A549 (cell line): ENCODE results near the gene KCNS3.

ENCODE experiments used
- CEBPB ChIP-seq, 2 experiments: fragments of >200 bp in 1 of 2; sonication (Bioruptor Twin) in 1 of 2; formaldehyde crosslinking in 1 of 2; IDR thresholded peaks; 2 replicates each; pipeline ENCODE4 v1.6.1; 2012 to 2016
- EP300 ChIP-seq, 2 experiments: fragments of >200 bp; sonication (Bioruptor Twin); formaldehyde crosslinking; IDR thresholded peaks; 2 replicates in 1 of 2; 3 replicates in 1 of 2; pipeline ENCODE4 v1.6.1; 2016 to 2017
- FOSL2 ChIP-seq, 2 experiments: fragments of 450-650 bp in 1 of 2; fragments of >200 bp in 1 of 2; sonication (Bioruptor Twin) in 1 of 2; formaldehyde crosslinking; IDR thresholded peaks; 2 replicates each; pipeline versions ENCODE4 v1.5.0 to v1.6.1; 2016 to 2020; ENCODE audit warnings: mild to moderate bottlenecking in 1 of 2, moderate library complexity in 1 of 2
- HDAC2 ChIP-seq: fragments of 200-600 bp; sonication (generic); IDR thresholded peaks from 2 replicates; pipeline ENCODE4 v1.6.1; 2016
- HOXA7 ChIP-seq: fragments of 250-450 bp; sonication (Bioruptor Pico); IDR thresholded peaks from 2 replicates; pipeline ENCODE4 v1.5.0; 2020; ENCODE audit warnings: mild to moderate bottlenecking, moderate library complexity
- JUN ChIP-seq, 2 experiments: fragments of >200 bp; sonication (Bioruptor Twin); formaldehyde crosslinking; IDR thresholded peaks; 2 replicates in 1 of 2; 3 replicates in 1 of 2; pipeline ENCODE4 v1.6.1; 2016 to 2017
- KDM5A ChIP-seq: fragments of 200-600 bp; sonication (generic); IDR thresholded peaks from 2 replicates; pipeline ENCODE4 v1.6.1; 2016; ENCODE audit warnings: antibody characterized with exemption, mild to moderate bottlenecking
- MYC ChIP-seq: IDR thresholded peaks from 2 replicates; pipeline ENCODE4 v1.6.1; 2012; ENCODE audit warnings: mild to moderate bottlenecking, inconsistent platforms, low read length, improper control_type of control experiment, borderline replicate concordance
- RCOR1 ChIP-seq: fragments of 150-350 bp; IDR thresholded peaks from 2 replicates; pipeline ENCODE4 v1.6.1; 2014; ENCODE audit warnings: antibody characterized with exemption, low read length, low read depth
- RFX5 ChIP-seq: fragments of 450-650 bp; IDR thresholded peaks from 2 replicates; pipeline ENCODE4 v1.7.1; 2014; ENCODE audit warnings: antibody characterized with exemption, mild to moderate bottlenecking, moderate library complexity
- TF ChIP-seq, protein P1 (sequence below): fragments of >200 bp; sonication (Bioruptor Twin); formaldehyde crosslinking; IDR thresholded peaks from 3 replicates; pipeline ENCODE4 v1.5.1; 2016
- TF ChIP-seq, protein P2 (sequence below): IDR thresholded peaks from 2 replicates; pipeline ENCODE4 v1.6.1; 2012
- TF ChIP-seq, protein P3 (sequence below): IDR thresholded peaks from 2 replicates; pipeline ENCODE4 v1.6.1; 2012; ENCODE audit warnings: low read depth, borderline replicate concordance

DNA sequence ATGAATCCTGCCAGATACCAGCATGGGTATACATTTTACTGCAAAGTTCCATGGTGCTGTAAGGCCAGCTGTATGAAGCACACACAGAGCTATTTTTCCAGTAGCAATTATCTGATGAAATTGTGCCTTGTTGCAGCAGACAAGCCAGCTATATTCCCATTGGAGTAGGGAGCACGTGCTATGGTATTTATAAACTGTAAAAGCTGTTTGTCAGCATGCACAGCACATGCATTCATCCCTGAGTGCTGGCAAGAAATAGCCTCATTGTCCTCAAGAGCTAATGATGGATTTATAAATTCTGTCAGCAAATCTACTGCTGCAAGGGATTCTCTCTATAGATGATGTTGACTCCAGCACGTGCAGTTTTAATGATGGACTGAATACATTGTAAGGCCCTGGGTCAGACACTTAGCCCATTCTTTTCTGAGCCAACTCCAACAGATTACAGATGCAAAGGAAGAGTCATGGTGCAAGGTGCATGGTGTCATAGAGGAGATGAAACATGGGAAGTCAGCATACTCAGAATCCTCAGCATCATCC lies 61.7 kb downstream of the KCNS3 start:
- TF ChIP-seq JUN (IDR thresholded peaks at IDR 0.05), result no peak
- TF ChIP-seq, protein P1, sequence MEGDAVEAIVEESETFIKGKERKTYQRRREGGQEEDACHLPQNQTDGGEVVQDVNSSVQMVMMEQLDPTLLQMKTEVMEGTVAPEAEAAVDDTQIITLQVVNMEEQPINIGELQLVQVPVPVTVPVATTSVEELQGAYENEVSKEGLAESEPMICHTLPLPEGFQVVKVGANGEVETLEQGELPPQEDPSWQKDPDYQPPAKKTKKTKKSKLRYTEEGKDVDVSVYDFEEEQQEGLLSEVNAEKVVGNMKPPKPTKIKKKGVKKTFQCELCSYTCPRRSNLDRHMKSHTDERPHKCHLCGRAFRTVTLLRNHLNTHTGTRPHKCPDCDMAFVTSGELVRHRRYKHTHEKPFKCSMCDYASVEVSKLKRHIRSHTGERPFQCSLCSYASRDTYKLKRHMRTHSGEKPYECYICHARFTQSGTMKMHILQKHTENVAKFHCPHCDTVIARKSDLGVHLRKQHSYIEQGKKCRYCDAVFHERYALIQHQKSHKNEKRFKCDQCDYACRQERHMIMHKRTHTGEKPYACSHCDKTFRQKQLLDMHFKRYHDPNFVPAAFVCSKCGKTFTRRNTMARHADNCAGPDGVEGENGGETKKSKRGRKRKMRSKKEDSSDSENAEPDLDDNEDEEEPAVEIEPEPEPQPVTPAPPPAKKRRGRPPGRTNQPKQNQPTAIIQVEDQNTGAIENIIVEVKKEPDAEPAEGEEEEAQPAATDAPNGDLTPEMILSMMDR, result no peak
- no peak for TF ChIP-seq FOSL2 (IDR thresholded peaks at IDR 0.05)
- TF ChIP-seq FOSL2 (CRISPR knock-in tag; IDR thresholded peaks at IDR 0.05), result no peak
- TF ChIP-seq, protein P2, sequence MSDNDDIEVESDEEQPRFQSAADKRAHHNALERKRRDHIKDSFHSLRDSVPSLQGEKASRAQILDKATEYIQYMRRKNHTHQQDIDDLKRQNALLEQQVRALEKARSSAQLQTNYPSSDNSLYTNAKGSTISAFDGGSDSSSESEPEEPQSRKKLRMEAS, result no peak
- no peak for TF ChIP-seq RCOR1
- TF ChIP-seq, protein P3, sequence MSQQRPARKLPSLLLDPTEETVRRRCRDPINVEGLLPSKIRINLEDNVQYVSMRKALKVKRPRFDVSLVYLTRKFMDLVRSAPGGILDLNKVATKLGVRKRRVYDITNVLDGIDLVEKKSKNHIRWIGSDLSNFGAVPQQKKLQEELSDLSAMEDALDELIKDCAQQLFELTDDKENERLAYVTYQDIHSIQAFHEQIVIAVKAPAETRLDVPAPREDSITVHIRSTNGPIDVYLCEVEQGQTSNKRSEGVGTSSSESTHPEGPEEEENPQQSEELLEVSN, result no peak
- no peak for TF ChIP-seq RFX5
- no peak for TF ChIP-seq EP300 (IDR thresholded peaks at IDR 0.05)
- no peak for TF ChIP-seq KDM5A
- no peak for TF ChIP-seq MYC
- no peak for TF ChIP-seq HOXA7 (CRISPR knock-in tag)
- TF ChIP-seq CEBPB (IDR thresholded peaks at IDR 0.05), result no peak
- TF ChIP-seq HDAC2, result no peak
